Mammary epithelial cell (primary cell): Measurements from ENCODE around the gene KRT77.

Experiments used
- CTCF ChIP-seq, 2 donors: IDR thresholded peaks in 1 of 2; conservative IDR thresholded peaks in 1 of 2; 2 replicates each; pipeline ENCODE4 v1.5.1; 2011 to 2012; ENCODE audit warnings: inconsistent platforms in 2 of 2, low read length in 2 of 2, mild to moderate bottlenecking in 2 of 2, control low read depth in 1 of 2, low read depth in 1 of 2; ENCODE audit not compliant: insufficient read depth in 1 of 2; ENCODE audit errors: extremely low read depth in 1 of 2
- EZH2 ChIP-seq: IDR thresholded peaks from 2 replicates; pipeline ENCODE4 v1.6.1; 2012; ENCODE audit warnings: low read length, inconsistent platforms, borderline replicate concordance

- no peak for TF ChIP-seq EZH2
- TF ChIP-seq CTCF (conservative IDR thresholded peaks at IDR 0.05 in 1 of 2, IDR thresholded peaks at IDR 0.05 in 1 of 2; ENCODE audit: extremely low read depth in 1 of 2, insufficient read depth in 1 of 2, low read depth in 1 of 2, low read length in 2 of 2): no peak
Observed at GRCh38 chr12:52693261-52693660, 10.1 kb downstream of the KRT77 start.
